GM12891 (cell line): ENCODE results near the gene PPAT.

Experiments
- POLR2AphosphoS5 ChIP-seq: IDR thresholded peaks from 2 replicates; pipeline ENCODE4 v1.6.1; 2011; ENCODE audit warnings: low read depth, low read length, control low read depth
- TAF1 ChIP-seq: IDR thresholded peaks from 2 replicates; pipeline ENCODE4 v1.6.1; 2011; ENCODE audit warnings: low read depth, low read length, control low read depth

GRCh38 chr4:56356650-56357049 lies 78.8 kb downstream of the PPAT start:
- TF ChIP-seq POLR2AphosphoS5 (no peak), TAF1 (no peak)
